Muscle of back (tissue), 11 donors: ENCODE data around the gene SIPA1L2. TPM values are rescaled to one million over a fixed set of nuclear protein-coding genes. Genes with fewer than 3 reads are reported as not detected.

Source experiments
- DNase-seq, 3 donors: peaks; one replicate each; pipeline versions ENCODE4 v3.0.0 to v3.0.0-alpha.2; 2013
- polyA plus RNA-seq, 10 donors: library from polyadenylated mRNA; unstranded; fragments of 120-200 nt; gene quantifications; one replicate each; pipeline ENCODE4 v1.2.1, GENCODE V29; 2013; ENCODE audit not compliant: insufficient read length in 10 of 10

SIPA1L2 gene
- polyA plus RNA-seq, 10 donors: 23.8 to 40.0 (median 27.1) TPM

- no peak for DNase-seq
Measured at GRCh38 chr1:232590744-232591082, 39.2 kb downstream of the SIPA1L2 start.

- no peak for DNase-seq
Measured at GRCh38 chr1:232589812-232590743, 39.9 kb downstream of the SIPA1L2 start.

- DNase-seq: no peak
Measured at GRCh38 chr1:232589111-232589811, 40.7 kb downstream of the SIPA1L2 start.

- DNase-seq: no peak
Measured at GRCh38 chr1:232587141-232588008, 42.6 kb downstream of the SIPA1L2 start.

- no peak for DNase-seq
Measured at GRCh38 chr1:232586679-232587078, 43.3 kb downstream of the SIPA1L2 start.

GRCh38 chr1:232585486-232585885, 44.4 kb downstream of the SIPA1L2 start:
- no peak for DNase-seq

- DNase-seq: no peak
Measured at GRCh38 chr1:232581932-232582331, 48.0 kb downstream of the SIPA1L2 start.

Other genes with a start within 250 kb of the SIPA1L2 start
- 1 to 10 TPM; 2.4 to 3.8 (median 3.0) TPM for gene MAP10, start 175.3 kb upstream of the SIPA1L2 start, polyA plus RNA-seq